ENCODE results near the gene EFHD2.

Gene EFHD2

GRCh38 chr1:15476927-15477326 is 67.2 kb downstream of the EFHD2 start:
- DNase-seq (ENCODE audit: low spot score): no peak

- DNase-seq (ENCODE audit: low spot score): no peak
Observed at GRCh38 chr1:15477646-15478212, 68.0 kb downstream of the EFHD2 start.

All from CD4-positive, alpha-beta T cell treated with Interleukin-2 at 100 ng/mL for 4 hours (primary cell).